Measurements from ENCODE around the gene LPCAT2.

The LPCAT2 gene, protein sequence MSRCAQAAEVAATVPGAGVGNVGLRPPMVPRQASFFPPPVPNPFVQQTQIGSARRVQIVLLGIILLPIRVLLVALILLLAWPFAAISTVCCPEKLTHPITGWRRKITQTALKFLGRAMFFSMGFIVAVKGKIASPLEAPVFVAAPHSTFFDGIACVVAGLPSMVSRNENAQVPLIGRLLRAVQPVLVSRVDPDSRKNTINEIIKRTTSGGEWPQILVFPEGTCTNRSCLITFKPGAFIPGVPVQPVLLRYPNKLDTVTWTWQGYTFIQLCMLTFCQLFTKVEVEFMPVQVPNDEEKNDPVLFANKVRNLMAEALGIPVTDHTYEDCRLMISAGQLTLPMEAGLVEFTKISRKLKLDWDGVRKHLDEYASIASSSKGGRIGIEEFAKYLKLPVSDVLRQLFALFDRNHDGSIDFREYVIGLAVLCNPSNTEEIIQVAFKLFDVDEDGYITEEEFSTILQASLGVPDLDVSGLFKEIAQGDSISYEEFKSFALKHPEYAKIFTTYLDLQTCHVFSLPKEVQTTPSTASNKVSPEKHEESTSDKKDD
- total RNA-seq: 90.9 to 251 (median 146) reads per million in 17 experiments

DNA sequence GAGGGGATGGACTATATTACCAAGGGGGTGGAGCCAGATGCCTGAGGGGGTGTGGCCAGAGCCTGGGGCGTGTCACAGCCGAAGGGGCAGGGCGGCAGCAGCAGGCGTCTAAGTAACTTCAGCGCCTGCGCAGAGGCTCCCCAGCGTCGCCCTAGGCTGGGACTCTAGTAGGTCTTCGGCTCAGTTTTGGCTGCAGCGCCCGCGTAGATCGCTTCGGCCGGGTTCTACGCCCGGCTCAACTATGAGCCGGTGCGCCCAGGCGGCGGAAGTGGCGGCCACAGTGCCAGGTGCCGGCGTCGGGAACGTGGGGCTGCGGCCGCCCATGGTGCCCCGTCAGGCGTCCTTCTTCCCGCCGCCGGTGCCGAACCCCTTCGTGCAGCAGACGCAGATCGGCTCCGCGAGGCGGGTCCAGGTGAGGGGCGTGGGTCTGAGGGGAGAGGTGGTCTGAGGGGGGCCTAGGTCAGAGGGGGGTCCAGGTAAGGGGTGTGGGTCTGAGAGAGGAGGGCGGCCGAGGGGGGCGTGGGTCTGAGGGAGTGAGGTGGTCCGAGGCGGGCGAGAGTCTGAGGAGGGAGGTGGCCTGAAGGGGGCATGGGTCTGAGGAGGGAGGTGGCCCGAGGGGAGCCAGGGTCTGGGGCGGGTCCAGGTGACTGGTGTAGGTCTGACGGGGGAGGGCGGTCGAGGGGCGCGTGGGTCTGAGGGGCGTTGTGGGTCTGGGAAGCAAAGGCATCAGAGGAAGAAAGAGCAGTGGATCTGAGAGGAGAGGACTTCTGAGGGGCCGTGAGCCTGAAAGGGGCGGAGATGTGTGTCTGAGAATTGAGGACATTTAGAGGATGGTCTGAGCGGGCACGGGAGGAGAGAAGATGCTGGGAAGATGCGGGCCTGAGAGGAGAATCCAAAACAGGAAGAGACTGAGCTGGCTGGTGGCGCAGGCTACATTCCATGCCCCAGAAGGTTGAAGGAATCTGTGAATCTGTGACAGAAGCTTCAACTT, at the start of gene LPCAT2:
TSS of gene LPCAT2 (plus strand) at position 132 of the 991 bp plus-strand sequence. CDS start at position 242, 110 bp downstream.
- peak; percentile 88 to 95 (median 90) for DNase-seq

DNA sequence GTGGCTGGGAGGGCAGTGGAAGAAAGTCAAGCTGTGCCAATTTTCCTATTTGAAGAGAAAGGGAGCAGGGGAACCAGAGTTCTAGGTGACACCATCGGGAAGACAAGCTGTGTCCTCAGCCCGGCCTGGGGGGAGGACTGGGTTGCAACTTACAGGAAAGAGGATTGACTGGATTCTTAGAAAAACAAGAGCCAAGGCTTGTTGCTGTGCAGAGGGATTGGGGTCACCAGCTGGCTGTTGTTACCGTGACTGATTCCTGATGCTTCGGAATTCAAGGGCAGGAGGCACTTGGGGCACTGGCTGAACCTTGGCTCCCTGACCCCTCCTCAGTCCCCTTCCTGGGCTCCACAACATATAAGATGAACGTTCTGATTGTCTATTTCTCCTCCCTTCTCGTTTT, 46.6 kb upstream of the LPCAT2 start:
- no peak for DNase-seq

DNA sequence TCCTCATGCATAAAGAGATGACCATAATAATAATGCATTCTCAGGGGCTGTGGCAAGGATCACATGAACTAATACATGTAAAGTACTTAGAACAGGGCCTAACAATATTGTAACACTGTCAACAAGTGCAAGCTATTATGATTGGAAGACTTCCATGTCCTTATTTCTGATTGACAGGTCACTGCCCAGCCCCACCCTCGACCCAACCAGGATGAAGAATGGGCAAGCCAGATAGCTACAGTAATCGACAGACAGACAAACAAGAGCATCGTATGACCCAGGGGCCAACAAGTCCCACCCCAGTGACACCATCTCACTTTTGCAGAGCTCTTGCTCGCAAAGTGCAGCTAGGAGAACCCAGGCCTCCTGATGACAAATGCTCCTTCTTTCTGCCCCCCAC, 44.5 kb upstream of the LPCAT2 start:
- DNase-seq: no peak

DNA sequence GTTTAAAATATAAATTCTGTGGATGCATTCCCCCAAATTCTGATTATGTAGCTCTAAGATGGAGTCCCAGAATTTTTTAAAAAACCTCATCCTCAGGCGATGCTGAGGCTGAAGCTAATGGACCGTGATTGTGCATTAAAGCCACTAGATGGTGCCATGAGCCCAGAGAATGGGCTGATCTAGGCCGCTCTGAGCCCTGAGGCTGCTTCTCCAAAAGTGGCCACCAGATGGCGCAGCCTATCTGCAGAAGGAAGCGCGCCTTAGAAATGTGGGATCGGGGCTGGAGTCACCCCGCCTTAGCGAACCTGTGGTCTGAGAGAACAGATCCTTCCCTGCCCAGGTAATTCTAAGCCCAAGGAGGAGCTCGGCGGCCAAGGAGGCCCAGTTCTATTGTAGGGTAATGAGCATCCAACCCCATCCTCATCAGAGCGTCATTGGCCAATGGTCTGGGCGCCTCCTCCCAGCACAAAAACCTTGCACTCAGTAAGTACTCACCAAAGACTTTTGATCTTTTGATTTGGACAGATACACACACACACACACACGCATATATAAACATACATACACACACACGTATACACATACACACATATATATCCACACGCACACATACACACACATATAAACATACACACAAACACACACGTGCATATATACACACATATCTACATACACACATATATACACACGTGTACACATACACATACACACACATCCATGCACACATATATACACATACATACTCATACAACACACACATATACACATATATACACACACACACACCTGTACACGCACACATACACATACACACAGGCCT, 43.6 kb upstream of the LPCAT2 start:
- DNase-seq: peak; percentile 92 to 96 (median 96)

DNA sequence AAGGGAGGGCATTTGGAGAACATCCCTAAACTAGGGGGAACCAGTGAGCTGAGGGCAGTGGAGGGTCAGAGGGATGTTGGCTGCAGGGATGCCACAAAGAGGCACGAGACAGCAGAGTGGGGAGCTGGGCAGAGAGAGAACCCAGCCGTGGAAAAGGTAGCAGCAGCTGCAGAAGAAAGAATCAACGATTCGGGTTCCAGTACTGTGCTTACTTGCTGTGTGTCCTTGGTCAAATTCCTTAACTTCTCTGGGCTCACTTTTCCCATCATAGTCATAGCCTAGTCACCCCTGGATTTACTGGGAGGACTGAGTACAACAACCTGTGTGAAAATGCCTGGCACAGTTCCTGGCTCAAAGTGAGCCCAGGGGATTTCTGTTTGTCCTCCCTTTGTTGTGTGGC, 42.7 kb upstream of the LPCAT2 start:
- DNase-seq: no peak

DNA sequence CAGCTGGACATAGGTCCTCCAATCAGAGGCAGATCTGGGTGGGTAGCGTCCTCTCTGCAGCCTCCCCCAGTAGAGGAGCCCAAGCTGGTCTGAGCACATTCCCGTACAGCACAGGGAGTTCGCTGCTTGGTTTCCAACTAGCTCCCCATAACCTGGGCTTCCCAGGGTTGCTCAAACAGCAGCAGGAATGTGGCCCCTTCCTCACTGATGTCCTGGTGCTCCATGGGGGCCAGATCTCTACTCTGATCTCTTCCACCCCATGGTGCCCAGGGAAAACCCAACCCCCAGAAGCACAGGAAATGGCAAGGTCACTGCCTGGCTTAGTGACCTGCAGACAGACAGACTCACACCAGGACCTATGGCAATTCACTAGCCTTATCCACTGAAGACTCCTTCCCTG, 41.0 kb upstream of the LPCAT2 start:
- DNase-seq: no peak

DNA sequence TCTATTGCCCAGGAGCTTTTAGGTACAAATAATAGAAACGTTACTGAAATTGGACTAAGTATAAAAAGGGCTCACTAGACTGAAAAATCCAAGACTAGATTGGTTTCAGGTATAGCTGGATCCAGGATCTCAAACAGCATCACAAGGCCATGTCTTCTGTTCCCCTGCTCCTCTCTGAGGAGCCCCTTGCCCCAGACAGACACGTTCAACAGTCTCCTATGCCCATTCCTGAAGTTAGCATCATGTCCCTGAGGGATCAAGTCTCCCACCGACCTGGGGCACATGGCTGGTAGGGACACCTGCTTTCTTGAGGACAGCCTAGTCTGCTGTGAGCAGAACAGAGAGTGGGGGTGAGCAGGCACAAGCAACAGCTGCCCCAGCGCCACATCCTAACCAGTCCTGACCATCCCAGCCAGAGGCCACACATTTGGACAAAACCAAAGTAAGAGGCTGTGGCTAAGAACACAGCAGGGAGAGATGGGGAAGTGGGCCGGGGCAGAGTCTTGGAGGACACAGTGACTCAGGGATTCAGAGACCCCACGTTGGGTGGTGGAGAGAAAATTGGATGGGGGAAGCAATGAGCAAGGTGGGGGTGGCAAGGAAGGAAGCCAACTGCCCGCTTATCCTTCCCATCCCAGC, 40.4 kb upstream of the LPCAT2 start:
- no peak for DNase-seq

DNA sequence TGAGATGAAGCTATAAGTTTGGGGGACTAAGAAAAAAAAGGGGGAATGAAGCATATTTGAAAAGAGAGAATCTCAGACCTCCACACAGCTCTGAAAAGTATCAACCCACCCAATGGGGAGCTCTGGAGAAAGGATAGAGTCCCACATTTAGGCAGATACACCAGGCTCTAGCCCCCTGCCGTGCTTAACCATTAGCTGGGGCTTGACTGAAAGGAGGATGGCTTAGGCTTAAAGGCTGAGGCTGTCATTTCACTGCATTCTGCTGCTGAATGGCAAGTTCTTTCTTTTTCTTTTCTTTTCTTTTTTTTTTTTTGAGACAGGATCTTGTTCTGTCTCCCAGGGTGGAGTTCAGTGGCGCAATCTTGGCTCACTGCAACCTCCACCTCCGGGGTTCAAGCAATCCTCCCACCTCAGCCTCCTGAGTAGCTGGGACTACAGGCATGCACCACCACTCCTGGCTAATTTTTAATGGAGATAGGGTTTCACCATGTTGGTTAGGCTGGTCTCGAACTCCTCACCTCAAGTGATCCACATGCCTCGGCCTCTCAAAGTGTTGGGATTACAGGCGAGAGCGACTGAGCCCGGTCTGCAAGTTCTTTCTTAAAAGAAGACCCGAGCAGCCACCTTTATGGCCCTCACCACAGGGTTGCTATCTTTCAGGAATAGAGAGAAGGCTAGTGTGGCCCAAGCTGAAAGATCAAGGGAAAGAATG, 38.9 kb upstream of the LPCAT2 start:
- no peak for DNase-seq

DNA sequence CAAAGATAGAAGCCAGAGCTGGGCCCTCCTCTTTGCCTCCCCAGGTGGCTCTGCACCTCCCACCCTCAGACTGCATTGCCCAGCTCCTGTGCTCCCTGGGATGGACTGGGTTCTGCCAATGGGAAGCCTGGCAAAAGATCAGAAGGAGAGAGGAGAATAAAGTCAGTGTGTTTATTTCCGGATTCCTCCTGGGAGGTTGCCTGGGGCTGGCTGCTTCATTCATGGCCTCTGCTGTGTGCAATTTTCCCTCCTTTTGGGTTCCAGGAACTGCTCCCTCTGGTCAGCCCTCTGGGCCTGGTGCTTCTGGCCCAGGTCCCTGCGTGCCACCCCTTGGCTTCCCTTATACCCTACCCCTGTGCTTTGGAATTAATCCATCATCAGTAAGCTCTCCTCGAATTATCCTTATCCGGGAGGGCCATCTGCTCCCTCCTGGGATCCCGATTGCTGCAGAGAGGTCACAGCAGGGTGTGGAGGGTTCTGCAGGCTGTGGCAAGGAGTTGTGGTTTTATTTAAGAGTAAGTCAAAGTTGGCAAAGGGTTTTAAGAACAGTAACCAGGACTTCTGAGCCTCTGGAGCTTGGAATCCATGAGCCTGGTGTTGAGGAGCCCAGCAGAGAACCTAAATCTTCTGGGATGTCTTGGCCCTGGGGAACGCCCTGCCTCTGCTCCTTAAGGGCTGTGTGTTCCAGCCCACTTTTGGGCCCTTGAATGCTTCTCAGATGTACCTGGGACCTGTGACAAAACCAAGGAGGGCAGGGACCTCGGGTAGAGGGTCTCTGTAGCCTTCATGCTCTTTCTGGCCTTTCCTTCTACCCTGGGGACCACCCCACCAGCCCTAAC, 38.1 kb upstream of the LPCAT2 start:
- DNase-seq: no peak

DNA sequence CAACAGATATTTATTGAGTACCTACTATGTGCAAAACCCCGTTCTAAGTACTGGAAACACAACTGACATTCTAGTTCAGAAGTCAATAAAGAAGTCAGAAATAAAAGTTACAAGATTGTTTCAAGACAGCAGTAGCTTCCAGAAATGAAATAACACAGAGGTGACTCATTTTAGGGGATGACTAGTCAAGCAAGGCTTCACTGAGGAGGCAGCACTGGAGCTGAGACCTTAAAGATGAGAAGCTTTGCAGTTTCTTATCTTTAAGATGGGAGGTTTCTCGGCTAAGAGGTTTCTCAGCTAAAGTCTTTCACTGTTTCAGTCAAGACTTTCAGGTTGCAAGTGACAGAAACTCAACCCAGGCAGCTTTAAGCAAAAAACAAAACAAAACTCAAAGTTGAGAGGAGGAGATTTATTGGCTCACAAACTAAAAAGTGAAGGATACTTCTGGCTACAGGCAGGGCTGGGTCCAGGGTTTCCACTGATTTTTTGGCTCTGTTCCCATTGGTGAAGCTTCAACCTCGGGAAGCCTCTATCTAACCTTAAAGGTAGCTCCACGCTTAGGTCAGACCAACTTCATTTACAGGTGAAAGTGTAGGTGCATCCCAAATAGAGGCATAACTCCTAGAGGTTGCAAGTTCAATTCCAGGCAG, 37.3 kb upstream of the LPCAT2 start:
- DNase-seq: peak; percentile 17 to 60 (median 52)

DNA sequence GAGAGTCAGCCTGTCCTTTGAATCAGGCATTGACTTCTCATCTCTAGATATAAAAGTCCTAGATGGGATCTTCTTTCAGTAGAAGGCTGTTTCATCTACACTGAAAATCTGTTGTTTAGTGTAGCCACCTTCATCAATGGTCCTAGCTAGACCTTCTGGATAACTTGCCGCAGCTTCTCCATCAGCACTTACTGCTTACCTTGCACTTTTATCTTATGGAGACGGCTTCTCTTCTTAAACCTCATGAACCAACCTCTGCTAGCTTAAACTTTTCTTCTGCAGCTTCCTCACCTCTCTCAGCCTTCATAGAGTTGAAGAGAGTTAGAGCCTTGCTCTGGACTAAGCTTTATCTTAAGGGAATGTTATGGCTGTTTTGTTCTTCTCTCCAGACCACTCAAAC, 35.3 kb upstream of the LPCAT2 start:
- DNase-seq: no peak

DNA sequence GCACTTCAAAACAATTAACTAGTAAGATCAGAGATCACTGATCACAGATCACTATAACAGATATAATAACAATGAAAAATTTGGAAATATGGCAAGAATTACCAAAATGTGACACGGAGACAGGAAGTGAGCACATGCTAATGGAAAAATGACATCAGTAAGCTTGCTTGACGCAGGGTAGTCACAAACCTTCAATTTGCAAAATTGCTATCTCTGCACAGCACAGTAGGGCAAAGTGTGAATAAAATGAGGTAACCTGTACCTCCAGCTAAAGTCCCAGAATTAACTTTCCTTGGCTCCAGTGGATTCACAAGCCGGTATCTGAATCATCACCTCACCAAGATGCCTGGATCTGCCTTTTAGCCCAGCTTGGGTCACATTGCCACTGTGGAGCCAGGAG, 34.1 kb upstream of the LPCAT2 start:
- DNase-seq: no peak

DNA sequence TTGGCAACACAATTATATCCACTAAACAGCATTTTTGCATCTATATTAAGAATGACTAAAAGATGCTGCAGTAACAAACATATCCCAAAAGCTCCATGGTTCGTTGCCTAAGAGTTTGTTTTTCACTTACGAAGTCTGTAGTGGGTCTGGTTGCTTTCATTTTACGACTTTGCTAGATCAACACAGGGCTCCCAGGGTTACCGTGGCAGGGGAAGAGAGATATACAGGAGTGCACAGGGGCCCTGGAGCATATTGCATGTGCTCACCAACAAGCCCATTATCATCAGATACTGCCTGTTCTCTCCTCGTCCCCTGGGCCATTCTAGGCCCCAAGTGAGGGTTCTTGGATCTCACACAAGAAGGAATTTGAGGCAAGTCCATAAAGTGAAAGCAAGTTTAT, 33.0 kb upstream of the LPCAT2 start:
- no peak for DNase-seq

DNA sequence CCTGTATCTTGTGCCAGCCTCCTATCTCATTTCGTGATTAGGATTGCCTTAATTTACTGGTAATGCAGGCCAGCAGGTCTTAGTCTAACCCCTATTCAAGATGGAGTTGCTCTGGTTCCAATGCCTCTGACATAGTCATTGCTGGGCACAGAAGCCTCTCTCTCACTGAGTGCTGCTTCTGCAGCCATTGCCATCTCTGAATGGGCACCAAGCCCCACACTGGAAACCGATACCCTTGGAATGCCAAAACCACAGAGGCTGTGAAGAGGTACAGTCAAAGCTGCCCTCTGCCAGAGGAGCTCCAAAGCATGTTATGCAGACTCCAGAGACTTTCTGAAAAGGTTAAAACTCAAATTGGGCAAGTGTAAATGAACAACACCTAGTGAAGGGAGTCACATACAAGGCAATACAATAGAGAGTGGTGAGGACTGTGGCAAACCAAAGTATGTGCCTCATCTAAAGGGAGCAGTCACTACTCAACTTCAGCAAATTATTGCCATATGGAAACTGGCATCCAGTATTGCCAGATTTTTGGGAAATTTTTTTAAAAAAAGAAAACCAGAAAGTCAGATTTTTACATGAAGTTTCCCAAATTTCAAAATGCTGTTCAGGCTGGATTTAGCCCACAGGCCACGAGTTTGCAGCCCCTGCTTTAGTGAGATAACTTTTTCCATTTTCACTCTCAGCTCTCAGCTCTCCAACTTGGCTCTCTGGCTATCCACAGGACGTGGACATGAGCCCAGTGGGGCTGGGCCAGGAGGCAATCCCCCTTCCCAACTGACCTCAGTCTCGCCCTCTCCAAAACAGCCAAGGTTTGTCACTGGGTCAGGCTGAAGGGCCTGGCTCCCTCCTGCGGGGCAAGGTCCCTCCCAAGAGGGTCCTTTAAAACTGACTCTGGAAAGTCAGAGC, 32.0 kb upstream of the LPCAT2 start:
- no peak for DNase-seq

DNA sequence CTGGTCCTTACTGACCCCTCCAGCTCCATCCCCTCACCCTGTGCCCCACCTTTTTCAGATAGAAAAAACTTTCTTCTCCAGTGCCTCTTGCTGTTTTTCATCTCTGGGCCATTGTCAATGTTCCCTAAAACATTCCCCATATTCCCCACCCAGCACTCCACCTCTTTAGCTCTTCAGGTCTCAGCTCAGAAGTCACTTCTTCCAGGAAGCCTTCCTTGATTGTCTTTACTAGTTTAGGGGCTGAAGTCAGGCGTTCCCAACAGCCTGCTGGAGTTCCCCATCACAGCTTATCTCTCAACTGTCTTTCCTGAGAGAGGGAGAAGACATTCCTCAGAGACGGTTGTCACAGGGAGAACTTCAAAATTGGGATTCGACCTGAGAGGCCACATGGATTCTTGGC, 31.1 kb upstream of the LPCAT2 start:
- no peak for DNase-seq

DNA sequence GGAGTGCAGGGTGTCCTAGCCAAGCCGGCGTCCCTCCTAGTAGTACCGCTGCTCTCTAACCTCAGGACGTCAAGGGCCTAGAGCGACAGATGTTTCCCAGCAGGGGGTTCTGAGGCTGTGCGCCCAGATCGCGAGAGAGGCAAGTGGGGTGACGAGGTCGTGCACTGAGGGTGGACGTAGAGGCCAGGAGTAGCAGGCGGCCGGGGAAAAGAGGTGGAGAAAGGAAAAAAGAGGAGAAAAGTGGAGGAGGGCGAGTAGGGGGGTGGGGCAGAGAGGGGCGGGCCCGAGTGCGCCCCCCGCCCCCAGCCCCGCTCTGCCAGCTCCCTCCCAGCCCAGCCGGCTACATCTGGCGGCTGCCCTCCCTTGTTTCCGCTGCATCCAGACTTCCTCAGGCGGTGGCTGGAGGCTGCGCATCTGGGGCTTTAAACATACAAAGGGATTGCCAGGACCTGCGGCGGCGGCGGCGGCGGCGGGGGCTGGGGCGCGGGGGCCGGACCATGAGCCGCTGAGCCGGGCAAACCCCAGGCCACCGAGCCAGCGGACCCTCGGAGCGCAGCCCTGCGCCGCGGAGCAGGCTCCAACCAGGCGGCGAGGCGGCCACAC, 29.9 kb upstream of the LPCAT2 start, which contains the start of gene MMP2:
TSS of gene MMP2 (plus strand) at position 372 of the 603 bp plus-strand sequence. CDS start 282 bp downstream, outside the sequence.
- peak; percentile 17 to 67 (median 46) for DNase-seq

DNA sequence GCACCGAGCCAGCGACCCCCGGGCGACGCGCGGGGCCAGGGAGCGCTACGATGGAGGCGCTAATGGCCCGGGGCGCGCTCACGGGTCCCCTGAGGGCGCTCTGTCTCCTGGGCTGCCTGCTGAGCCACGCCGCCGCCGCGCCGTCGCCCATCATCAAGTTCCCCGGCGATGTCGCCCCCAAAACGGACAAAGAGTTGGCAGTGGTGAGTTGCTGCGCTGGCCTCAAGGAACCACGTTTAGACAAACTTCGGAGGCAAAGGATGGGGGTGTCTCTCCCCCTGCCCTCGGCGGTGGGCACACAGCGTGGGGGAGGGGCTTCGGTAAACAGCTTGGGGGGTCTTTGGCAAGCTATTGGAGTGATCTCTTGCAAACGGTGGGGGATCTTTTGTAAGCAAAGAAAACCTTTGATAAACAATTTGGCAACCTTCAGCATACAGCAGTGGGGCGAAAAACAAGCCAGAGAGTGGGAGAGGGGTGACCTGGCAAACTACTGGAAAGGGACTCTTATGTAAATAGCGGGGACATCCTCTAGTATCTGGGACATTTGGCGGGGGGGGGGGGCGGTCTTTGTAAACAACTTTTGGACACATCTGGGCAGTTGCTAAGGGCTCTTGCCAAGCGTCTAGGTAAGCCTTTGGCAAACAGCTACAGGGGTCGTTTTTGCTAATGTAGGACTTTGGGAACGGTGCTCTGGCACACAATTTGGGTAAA, 29.3 kb upstream of the LPCAT2 start:
- peak in 1 of 4 experiments; percentile 20 for DNase-seq

Measured in suppressor macrophage (primary cell).